ENCODE results near the gene SIRT4. TPM values are rescaled to one million over a fixed set of nuclear protein-coding genes. Genes with fewer than 3 reads are reported as not detected.

SIRT4 gene
- total and polyA plus RNA-seq, 2 of the 13 experiments (the other 11 are each of a cell fraction or from before 2014, with no cell fraction given) = 3.4 to 5.8 TPM

DNA sequence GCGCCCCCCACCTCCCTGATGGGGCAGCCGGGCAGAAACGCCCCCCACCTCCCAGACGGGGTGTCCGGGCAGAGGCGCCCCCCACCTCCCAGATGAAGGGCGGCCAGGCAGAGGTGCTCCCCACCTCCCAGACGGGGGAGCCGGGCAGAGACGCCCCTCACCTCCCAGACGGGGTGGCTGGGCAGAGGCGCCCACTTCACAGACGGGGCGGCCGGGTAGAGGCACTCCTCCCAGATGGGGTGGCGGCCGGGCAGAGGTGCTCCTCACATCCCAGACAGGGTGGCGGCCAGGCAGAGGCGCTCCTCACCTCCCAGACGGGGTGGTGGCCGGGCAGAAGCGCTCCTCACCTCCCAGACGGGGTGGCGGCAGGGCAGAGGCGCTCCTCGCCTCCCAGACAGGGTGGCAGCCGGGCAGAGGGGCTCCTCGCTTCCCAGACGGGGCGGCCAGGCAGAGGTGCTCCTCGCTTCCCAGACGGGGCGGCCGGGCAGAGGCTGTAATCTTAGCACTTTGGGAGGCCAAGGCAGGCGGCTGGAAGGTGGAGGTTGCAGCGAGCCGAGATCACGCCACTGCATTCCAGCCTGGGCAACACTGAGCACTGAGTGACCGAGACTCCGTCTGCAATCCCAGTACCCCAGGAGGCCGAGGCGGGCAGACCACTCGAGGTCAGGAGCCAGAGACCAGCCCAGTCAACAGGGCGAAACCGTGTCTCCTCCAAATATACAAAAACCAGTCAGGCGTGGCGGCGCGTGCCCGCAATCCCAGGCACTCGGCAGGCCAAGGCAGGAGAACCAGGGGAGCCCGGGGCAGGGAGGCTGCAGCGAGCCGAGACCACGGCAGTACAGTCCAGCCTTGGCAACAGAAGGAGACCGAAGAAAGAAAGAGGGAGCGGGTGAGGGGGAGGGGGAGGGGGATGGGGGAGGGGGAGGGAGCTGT is 23.7 kb upstream of the SIRT4 start (continued):
- TF ChIP-seq, protein P1, sequence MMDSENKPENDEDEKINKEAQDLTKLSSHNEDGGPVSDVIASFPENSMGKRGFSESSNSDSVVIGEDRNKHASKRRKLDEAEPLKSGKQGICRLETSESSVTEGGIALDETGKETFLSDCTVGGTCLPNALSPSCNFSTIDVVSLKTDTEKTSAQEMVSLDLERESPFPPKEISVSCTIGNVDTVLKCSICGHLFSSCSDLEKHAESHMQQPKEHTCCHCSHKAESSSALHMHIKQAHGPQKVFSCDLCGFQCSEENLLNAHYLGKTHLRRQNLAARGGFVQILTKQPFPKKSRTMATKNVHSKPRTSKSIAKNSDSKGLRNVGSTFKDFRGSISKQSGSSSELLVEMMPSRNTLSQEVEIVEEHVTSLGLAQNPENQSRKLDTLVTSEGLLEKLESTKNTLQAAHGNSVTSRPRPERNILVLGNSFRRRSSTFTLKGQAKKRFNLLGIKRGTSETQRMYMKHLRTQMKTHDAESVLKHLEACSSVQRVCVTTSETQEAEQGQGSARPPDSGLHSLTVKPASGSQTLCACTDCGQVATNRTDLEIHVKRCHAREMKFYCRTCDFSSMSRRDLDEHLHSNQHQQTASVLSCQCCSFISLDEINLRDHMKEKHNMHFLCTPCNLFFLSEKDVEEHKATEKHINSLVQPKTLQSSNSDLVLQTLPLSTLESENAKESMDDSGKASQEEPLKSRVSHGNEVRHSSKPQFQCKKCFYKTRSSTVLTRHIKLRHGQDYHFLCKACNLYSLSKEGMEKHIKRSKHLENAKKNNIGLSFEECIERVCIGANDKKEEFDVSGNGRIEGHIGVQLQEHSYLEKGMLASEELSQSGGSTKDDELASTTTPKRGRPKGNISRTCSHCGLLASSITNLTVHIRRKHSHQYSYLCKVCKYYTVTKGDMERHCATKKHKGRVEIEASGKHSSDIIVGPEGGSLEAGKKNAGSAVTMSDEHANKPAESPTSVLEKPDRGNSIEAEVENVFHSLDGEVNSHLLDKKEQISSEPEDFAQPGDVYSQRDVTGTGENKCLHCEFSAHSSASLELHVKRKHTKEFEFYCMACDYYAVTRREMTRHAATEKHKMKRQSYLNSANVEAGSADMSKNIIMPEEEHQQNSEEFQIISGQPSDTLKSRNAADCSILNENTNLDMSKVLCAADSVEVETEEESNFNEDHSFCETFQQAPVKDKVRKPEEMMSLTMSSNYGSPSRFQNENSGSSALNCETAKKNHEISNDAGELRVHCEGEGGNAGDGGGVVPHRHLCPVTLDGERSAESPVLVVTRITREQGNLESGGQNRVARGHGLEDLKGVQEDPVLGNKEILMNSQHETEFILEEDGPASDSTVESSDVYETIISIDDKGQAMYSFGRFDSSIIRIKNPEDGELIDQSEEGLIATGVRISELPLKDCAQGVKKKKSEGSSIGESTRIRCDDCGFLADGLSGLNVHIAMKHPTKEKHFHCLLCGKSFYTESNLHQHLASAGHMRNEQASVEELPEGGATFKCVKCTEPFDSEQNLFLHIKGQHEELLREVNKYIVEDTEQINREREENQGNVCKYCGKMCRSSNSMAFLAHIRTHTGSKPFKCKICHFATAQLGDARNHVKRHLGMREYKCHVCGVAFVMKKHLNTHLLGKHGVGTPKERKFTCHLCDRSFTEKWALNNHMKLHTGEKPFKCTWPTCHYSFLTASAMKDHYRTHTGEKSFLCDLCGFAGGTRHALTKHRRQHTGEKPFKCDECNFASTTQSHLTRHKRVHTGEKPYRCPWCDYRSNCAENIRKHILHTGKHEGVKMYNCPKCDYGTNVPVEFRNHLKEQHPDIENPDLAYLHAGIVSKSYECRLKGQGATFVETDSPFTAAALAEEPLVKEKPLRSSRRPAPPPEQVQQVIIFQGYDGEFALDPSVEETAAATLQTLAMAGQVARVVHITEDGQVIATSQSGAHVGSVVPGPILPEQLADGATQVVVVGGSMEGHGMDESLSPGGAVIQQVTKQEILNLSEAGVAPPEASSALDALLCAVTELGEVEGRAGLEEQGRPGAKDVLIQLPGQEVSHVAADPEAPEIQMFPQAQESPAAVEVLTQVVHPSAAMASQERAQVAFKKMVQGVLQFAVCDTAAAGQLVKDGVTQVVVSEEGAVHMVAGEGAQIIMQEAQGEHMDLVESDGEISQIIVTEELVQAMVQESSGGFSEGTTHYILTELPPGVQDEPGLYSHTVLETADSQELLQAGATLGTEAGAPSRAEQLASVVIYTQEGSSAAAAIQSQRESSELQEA (CRISPR knock-in tag; IDR thresholded peaks at IDR 0.05; ENCODE audit: not compliant biosample characterization) = no peak
- TF ChIP-seq MYNN (CRISPR knock-in tag; IDR thresholded peaks at IDR 0.05; ENCODE audit: low read depth) (no peak), SRF (IDR thresholded peaks at IDR 0.05; ENCODE audit: low read depth, low read length) (no peak), SAP130 (CRISPR knock-in tag; IDR thresholded peaks at IDR 0.05; ENCODE audit: low read depth) (no peak), ZNF652 (CRISPR knock-in tag; IDR thresholded peaks at IDR 0.05; ENCODE audit: borderline replicate concordance, low read depth) (no peak)

Measured in HepG2 (cell line).